ENCODE measurements around the gene JAZF1. TPM values are rescaled to one million over a fixed set of nuclear protein-coding genes. Genes with fewer than 3 reads are reported as not detected.
A peak's percentile ranks its signal among the peaks of the same experiment; 100 is the strongest.

JAZF1 gene
- total RNA-seq, 1 donor from 2014 or later, result 2.8 TPM

GRCh38 chr7:28107960-28108359 is 72.6 kb downstream of the JAZF1 start:
- peak in 1 of 2 donors; percentile 35 for DNase-seq (ENCODE audit: low read depth in 2 of 2)

GRCh38 chr7:28106321-28106829 is 74.2 kb downstream of the JAZF1 start:
- no peak for DNase-seq (ENCODE audit: low read depth in 2 of 2)

DNA sequence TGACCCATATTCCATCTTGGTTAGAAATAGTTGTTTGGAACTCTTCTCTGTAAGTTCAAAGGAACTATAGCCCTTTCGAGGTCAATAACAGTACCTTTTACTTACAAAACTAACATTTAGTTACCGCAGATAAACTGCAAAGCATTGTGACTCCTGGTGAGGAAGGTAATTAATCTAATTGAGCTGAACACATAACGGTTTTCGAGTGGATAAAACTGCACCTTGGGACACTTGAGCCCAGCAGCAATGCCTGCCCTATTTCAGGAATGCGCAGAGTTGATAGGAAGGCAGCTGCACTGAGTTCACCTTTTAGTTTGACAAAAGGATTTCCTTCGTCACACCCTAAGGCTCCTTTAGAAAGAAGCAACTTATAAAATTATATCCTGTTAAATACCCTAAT is 75.4 kb downstream of the JAZF1 start:
- DNase-seq (ENCODE audit: low read depth in 2 of 2), result no peak

- DNase-seq (ENCODE audit: low read depth in 2 of 2), result no peak
These were observed 75.8 kb downstream of the JAZF1 start for GRCh38 chr7:28104811-28105210.

DNA sequence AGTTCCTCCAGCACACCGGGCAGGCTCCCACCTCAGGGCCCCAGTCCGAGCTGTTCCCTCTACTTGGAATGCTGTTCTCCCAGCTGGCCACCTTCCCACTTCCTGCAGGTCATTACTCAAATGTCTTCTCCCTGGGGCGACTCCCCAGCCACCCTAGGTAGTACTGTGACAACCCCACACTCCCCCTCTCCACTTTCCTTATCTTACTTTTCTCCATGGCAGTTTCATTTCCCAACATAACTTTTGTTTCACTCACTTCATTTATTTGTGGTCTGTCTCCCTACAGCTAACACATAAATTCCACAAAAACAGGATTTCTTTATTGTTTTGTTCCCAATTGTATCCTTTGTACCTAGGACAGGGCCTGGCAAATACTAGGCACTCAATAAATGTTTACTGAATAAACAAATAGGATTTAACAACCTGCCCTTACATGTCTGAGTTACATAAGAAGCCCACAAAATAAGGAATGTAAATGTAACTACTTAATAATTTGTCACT is 76.5 kb downstream of the JAZF1 start:
- no peak for DNase-seq (ENCODE audit: low read depth in 2 of 2)

GRCh38 chr7:28102797-28103196 is 77.8 kb downstream of the JAZF1 start:
- DNase-seq (ENCODE audit: low read depth in 2 of 2), result no peak

DNA sequence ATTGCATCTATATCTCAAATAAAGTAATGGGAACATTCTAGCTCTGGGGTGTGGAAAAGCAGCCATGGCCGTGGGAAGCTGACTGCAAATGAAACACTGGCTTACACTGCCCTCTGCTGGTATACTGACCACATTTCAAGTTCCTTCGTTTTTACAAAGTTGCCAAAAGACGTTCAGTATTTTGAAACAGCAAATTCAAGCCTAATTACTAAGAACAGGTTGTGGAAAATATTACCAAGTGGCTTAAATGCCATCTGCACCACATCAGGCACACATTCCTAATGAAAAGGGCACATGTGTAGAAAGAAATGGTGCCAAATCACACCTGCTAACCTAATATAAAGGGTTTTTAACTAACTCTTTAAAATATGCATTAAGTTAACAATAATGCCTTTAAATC is 83.9 kb downstream of the JAZF1 start:
- peak; percentile 40 to 68 for DNase-seq (ENCODE audit: low read depth in 2 of 2)

DNA sequence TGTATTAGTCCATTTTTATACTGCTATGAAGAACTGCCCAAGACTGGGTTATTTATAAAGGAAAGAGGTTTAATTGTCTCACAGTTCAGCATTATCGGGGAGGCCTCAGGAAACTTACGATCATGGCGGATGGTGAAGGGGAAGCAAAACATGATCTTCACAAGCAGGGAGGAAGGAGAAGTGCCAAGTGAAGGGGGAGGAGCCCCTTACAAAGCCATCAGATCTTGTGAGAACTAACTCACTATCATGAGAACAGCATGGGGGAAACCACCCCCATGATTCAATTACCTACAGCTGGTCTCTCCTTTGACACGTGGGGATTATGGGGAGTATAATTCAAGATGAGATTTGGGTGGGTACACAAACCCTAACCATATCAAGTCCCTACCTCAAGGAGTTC is 85.4 kb downstream of the JAZF1 start:
- no peak for DNase-seq (ENCODE audit: low read depth in 2 of 2)

DNA sequence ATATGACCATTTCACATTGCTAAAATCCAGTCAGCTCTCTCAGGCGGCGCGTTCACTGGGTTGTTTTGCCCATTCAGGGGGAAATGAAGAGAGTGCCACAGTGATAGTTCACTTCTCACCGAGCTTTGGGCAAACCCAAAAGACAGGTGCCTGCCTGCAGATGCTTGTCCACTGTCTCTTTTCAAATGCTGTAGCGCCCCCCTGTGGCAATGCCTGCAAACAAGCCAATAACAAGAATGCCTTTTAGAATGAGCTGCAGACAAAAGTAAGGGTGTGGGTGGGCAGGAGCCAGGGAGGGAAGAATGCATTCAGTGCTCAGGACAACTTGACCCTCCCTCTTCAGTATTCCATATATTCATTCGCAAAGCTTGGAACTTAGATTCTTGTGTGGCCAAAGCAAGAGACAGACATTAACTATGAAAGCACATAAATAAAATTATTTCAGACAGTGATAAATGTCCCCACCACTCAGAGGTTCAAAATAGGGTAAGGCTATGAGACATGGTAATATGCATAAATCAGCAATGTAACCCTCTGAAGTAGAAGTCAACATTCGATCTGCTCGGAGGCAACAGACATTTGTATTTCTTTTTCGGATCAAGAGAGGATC is 86.9 kb downstream of the JAZF1 start:
- peak; percentile 7 to 70 for DNase-seq (ENCODE audit: low read depth in 2 of 2)

DNA sequence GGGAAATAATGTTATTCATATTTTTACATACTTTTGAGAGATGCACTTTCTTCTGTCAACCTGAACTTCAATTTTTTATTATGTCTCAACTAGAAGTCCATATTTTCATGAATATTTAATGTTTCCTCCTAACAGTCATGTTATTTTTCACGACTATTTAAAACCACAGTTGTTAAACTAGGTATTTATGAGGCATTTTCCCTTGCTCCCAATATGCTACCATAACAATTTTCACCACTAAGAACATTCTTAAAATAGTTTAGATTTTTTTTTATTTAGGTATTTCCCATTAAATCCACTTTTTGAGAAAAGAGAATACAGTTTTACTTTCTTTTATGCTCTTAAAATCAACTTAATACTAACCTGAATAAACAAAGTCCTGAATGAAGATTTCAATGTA is 89.4 kb downstream of the JAZF1 start:
- DNase-seq (ENCODE audit: low read depth in 2 of 2), result no peak

DNA sequence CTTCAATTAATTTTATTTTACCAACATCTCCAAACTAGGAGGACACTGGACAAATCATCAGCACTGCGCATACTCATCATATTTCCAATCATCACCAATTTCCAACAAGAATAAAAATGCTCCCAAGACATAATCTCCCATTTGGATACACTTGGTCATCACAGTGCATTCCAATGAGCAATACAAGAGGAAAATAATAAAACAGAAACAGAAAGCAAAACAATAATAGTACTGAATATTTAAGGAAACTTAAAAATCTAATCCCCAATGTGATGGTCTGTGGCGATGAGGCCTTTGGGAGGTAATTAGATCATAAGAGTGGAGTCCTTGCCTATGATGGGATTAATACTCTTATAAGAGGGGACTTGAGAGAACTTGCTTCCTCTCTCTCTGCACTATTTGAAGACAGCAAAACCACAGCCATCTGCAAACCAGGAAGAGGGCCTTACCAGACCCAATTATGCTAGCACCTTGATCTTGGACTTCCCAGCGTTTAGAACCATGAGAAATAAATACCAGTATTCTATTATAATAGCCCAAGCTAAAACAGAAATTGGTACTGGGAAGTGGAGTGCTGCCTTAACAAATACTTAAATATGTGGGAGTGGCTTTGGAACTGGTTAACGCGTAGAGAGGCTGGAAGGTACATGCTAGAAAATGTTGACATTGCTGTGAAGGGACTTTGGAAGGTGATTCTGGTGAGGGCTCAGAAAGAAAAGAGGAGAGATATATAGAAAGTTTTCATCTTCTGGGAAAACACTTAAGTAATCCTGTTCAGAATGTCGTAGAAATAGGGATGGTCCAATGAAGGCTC is 91.5 kb downstream of the JAZF1 start:
- DNase-seq (ENCODE audit: low read depth in 2 of 2), result no peak

DNA sequence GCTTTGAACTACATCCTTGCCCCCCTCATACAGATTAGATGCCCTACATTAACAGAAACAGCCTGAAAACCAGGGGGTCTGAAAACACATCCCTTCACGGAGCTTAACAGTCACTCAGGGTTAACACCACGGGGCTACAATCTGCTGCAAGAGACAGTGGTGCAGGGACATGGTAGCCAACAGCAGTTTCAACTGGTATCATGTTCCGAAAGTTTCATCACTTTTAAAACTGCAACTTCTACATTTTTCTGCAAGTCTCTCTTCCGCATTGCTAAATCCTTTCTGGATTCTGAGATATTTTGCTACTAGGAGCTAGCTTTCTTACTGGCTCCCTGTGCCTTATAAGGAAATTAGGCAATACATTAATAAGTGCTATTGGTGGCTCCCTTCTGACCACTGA is 92.6 kb downstream of the JAZF1 start:
- DNase-seq (ENCODE audit: low read depth in 2 of 2), result no peak

- DNase-seq (ENCODE audit: low read depth in 2 of 2), result no peak
These were observed 94.4 kb downstream of the JAZF1 start for GRCh38 chr7:28086198-28086597.

DNA sequence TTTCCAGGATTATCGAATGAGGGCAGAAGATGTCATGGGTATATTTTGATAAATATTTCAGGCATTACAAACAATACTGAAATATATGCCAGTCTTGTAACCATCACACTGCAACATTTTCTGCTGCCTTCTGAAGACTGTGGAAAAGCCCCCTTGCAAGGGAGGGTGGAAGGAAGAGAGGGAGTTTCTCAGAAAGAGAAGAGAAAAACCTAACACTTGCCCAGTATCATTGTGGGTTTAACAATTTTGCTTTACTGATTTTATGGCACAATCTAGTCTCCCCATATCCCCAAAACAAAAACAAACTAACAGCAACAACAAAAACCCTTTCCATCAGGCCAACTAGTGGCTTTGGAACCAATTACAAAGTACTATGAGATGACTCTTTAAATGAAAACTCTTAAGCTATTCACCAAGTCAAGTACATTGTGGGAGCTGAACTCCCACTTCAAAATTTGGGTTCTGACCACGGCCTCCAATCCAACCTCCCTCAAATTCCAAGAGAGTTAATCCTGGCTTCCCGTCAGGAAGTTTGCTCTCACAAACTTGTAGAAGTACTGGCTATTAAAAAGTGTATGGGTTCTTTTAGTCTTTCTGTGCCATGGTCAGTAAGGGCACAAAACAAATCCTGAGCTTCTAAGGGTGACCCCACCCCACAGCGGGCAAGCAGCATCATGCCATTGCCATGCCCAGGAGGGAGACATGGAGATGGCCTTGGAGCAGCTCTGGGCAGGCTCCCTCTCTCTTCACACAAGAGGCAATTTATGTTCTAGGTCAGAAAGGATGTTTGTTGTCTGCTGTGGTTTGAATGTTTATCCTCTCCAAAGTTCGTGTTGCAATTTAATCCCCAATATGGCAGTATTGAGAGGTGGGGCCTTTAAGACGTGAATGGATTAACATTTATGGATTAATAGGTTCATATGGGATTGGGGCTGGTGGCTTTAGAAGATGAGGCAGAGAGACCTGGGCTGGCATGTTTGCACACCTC is 96.3 kb downstream of the JAZF1 start:
- no peak for DNase-seq (ENCODE audit: low read depth in 2 of 2)

GRCh38 chr7:28083164-28083997 is 97.2 kb downstream of the JAZF1 start:
- no peak for DNase-seq (ENCODE audit: low read depth in 2 of 2)

GRCh38 chr7:28082071-28082470 is 98.5 kb downstream of the JAZF1 start:
- no peak for DNase-seq (ENCODE audit: low read depth in 2 of 2)

DNA sequence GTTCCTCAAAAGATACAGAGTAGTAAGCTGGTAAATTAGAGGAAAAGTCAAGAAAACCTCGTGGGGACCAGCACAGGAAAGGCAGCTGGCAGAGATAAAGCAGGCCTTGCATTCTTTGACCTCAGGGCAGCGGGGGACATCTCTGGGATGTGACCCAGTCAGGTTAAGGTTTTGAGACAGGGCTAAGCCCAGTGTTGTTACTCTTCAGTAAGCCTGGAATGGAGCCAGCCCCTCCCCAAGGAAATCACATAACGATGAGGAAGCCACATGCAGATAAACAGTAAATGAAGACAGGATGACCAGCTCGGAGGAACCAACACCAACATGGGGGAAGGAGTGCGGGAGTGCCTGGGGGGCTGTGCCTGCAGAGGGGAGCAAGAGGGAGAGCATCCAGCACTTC is 99.6 kb downstream of the JAZF1 start:
- peak in 1 of 2 donors; percentile 23 for DNase-seq (ENCODE audit: low read depth in 2 of 2)

DNA sequence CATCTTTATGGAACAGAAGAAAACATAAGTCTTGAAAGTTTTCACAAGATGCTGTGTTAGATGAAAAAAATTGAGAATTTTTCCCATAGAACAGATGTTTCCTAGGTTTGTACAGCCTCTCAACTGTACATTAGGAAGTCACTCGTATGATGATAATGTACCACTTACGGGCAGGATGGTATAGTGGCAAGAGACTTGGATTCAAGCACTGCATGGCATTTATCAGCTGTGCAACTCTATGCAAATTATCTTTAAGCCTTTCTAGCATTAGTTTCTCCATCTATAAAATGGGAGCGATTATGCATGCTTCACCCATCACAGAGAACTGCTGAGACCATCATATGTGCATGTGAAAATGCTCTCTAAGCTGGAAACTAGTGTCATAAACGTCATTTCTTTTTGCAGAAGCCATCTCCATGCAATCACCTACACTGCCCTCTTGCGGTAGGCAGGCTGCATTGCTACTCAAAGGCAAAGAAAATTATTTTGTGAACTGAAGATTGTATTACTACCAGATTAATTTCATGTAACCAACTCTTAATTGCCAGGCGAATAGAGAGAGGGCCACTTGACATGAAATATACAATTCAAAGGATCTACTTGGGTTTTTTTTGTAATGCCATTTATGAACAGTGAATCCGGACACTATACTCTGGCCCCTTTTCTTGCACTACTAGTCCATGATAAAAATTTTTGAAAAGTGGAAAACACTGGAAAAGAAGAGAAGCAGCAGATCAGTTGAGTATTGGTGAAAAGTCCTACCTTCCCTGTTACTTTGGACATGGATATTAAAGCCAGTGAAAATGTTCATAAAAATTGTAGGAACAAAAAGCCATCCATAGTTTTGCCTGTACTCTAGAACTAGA is 102.3 kb downstream of the JAZF1 start:
- DNase-seq (ENCODE audit: low read depth in 2 of 2), result peak; percentile 32 to 51

- no peak for DNase-seq (ENCODE audit: low read depth in 2 of 2)
These were observed 103.0 kb downstream of the JAZF1 start for GRCh38 chr7:28077616-28078015.
